ENCODE measurements around the gene DBX2.

- no peak for TF ChIP-seq CTCF (IDR thresholded peaks at IDR 0.05)
- no peak for TF ChIP-seq POLR2A (IDR thresholded peaks at IDR 0.05)
Observed at GRCh38 chr12:44976246-44976645, 74.7 kb downstream of the DBX2 start.

All from uterus (tissue), 2 donors.